ENCODE data around the gene SDF4. TPM values are rescaled to one million over a fixed set of nuclear protein-coding genes. Genes with fewer than 3 reads are reported as not detected.

Gene SDF4
- total RNA-seq, 6 donors from 2014 or later, result 79.0 to 172 (median 148) TPM

- Histone ChIP-seq H3K9me3 (no peaks in the 10 kb centered on the region), H3K4me3 (peak overlapping the region in 3 of 4 donors; percentile 33 to 51 (median 42)), H3K27ac (peak overlapping the region in 3 of 4 donors; percentile 28 to 73 (median 60)), H3K36me3 (peaks cover 0 to 10% (median 6%) of the 10 kb centered on the region in 4 donors), H3K4me1 (peaks cover 25 to 64% (median 49%) of the 10 kb centered on the region in 4 donors), H3K27me3 (peaks cover 0 to 10% (median 2%) of the 10 kb centered on the region in 4 donors)
- ATAC-seq (ENCODE audit: low FRiP score in 2 of 2) (no peak), DNase-seq (peak in 1 of 2 donors; percentile 75)
- 81 to 85% methylated on average over 10 to 12 of the region's 28 CpGs for WGBS, 2 donors
- no peak for TF ChIP-seq CTCF (IDR thresholded peaks at IDR 0.05)
- no peak for TF ChIP-seq POLR2A (IDR thresholded peaks at IDR 0.05)
- no peak for TF ChIP-seq EP300 (IDR thresholded peaks at IDR 0.05)
- no peak for TF ChIP-seq POLR2AphosphoS5 (IDR thresholded peaks at IDR 0.05)
Observed at GRCh38 chr1:1211541-1212441, 20.0 kb downstream of the SDF4 start.

GRCh38 chr1:1210726-1211540 is 20.9 kb downstream of the SDF4 start:
- Histone ChIP-seq H3K4me1 (peaks cover 34 to 72% (median 58%) of the 10 kb centered on the region in 4 donors), H3K4me3 (no peak overlapping the region), H3K27ac (no peak overlapping the region), H3K27me3 (peaks cover 0 to 18% (median 7%) of the 10 kb centered on the region in 4 donors), H3K9me3 (no peaks in the 10 kb centered on the region), H3K36me3 (peaks cover 0 to 2% (median under 1%) of the 10 kb centered on the region in 4 donors)
- ATAC-seq (ENCODE audit: low FRiP score in 2 of 2) (no peak), DNase-seq (peak in 1 of 2 donors; percentile 76)
- WGBS, 2 donors, result 94 to 95% methylated on average over 12 to 30 of the region's 31 CpGs
- TF ChIP-seq POLR2AphosphoS5 (IDR thresholded peaks at IDR 0.05), result no peak
- TF ChIP-seq CTCF (IDR thresholded peaks at IDR 0.05), result no peak

- no peak for TF ChIP-seq EP300 (IDR thresholded peaks at IDR 0.05)
- no peak for TF ChIP-seq CTCF (IDR thresholded peaks at IDR 0.05)
- TF ChIP-seq POLR2A (IDR thresholded peaks at IDR 0.05), result no peak
- ATAC-seq (ENCODE audit: low FRiP score in 2 of 2) (no peak), DNase-seq (peak in 1 of 2 donors; percentile 74)
- Histone ChIP-seq H3K4me1 (peaks cover 23 to 59% (median 46%) of the 10 kb centered on the region in 4 donors), H3K36me3 (no peaks in the 10 kb centered on the region), H3K4me3 (peak overlapping the region in 3 of 4 donors; percentile 0 to 23 (median 21)), H3K27ac (peak overlapping the region in 2 of 4 donors; percentile 37 to 64), H3K27me3 (peaks cover 0 to 20% (median 11%) of the 10 kb centered on the region in 4 donors), H3K9me3 (no peaks in the 10 kb centered on the region)
- 34 to 45% methylated on average over 16 to 36 of the region's 38 CpGs for WGBS, 2 donors
Observed at GRCh38 chr1:1208713-1209433, 22.9 kb downstream of the SDF4 start.

- H3K27ac ChIP-seq, result no peak overlapping the region
- H3K27me3 ChIP-seq, result peaks cover 0 to 20% (median 11%) of the 10 kb centered on the region in 4 donors
- no peaks in the 10 kb centered on the region for H3K9me3 ChIP-seq
- H3K4me3 ChIP-seq, result no peak overlapping the region
- H3K4me1 ChIP-seq, result peaks cover 15 to 46% (median 34%) of the 10 kb centered on the region in 4 donors
- TF ChIP-seq CTCF (IDR thresholded peaks at IDR 0.05), result no peak
- TF ChIP-seq POLR2A (IDR thresholded peaks at IDR 0.05), result no peak
- no peak for TF ChIP-seq POLR2AphosphoS5 (IDR thresholded peaks at IDR 0.05)
- no peak for TF ChIP-seq EP300 (IDR thresholded peaks at IDR 0.05)
- 65 to 77% methylated on average over 9 to 11 of the region's 11 CpGs for WGBS, 2 donors
- no peak for DNase-seq
- ATAC-seq (ENCODE audit: low FRiP score in 2 of 2), result no peak
- no peaks in the 10 kb centered on the region for H3K36me3 ChIP-seq
Observed at GRCh38 chr1:1207571-1207892, 24.3 kb downstream of the SDF4 start.

Data from upper lobe of left lung (tissue), 6 donors.